Caco-2 (cell line): ENCODE results near the gene PPP1R36. TPM values are rescaled to one million over a fixed set of nuclear protein-coding genes. Genes with fewer than 3 reads are reported as not detected.
A peak's percentile ranks its signal among the peaks of the same experiment; 100 is the strongest.

Experiments used
- BruUV-seq: library from RNA; stranded (reverse); fragments of 400-500 nt; replicated peaks from 2 replicates; lab custom pipeline; 2021; lab: Mats Ljungman, UMichigan
- CTCF ChIA-PET: fragments of 300-600 bp; sonication (Branson Sonifier 250); formaldehyde crosslinking; loops from one replicate; lab custom pipeline; 2022; ENCODE audit warnings: antibody characterized with exemption; lab: Charles Lee
- POLR2A ChIA-PET: fragments of 300-600 bp; sonication (Branson Sonifier 250); formaldehyde crosslinking; loops from one replicate; lab custom pipeline; 2022; ENCODE audit warnings: antibody characterized with exemption; lab: Charles Lee
- DNase-seq, 2 experiments: peaks; one replicate each; pipeline versions ENCODE4 v3.0.0 to v3.0.0-alpha.2; 2020 to 2022
- H3K27me3 ChIP-seq: replicated peaks from 2 replicates; pipeline ENCODE4 v1.6.0; 2011; ENCODE audit warnings: low read length; ENCODE audit not compliant: control insufficient read depth, insufficient read depth
- H3K36me3 ChIP-seq: 2 replicates; pipeline ENCODE4 v1.5.1; 2011; ENCODE audit warnings: low read length; ENCODE audit not compliant: control insufficient read depth, insufficient read depth
- H3K4me1 ChIP-seq: fragments of 250-450 bp; sonication (Bioruptor Pico); 2 replicates; pipeline ENCODE4 v1.5.1; 2020; ENCODE audit warnings: mild to moderate bottlenecking
- H3K4me3 ChIP-seq: 2 replicates; pipeline ENCODE4 v1.5.1; 2011; ENCODE audit warnings: low read depth, mild to moderate bottlenecking, control low read depth, low read length
- H3K9me3 ChIP-seq: fragments of 250-450 bp; sonication (Bioruptor Pico); 2 replicates; pipeline ENCODE4 v1.5.1; 2020; ENCODE audit warnings: mild to moderate bottlenecking, moderate library complexity
- H3K27ac Mint-ChIP-seq: one replicate; pipeline ENCODE4 v1.8.0; 2022; ENCODE audit warnings: mixed read lengths; ENCODE audit not compliant: unreplicated experiment
- H3K27me3 Mint-ChIP-seq: one replicate; pipeline ENCODE4 v1.8.0; 2022; ENCODE audit warnings: mixed read lengths; ENCODE audit not compliant: insufficient read depth, unreplicated experiment
- H3K36me3 Mint-ChIP-seq: one replicate; pipeline ENCODE4 v1.8.0; 2022; ENCODE audit warnings: mild to moderate bottlenecking, mixed read lengths; ENCODE audit not compliant: insufficient read depth, unreplicated experiment
- H3K4me1 Mint-ChIP-seq: one replicate; pipeline ENCODE4 v1.8.0; 2022; ENCODE audit warnings: low read depth, mixed read lengths; ENCODE audit not compliant: unreplicated experiment
- H3K4me3 Mint-ChIP-seq: one replicate; pipeline ENCODE4 v1.8.0; 2022; ENCODE audit warnings: mild to moderate bottlenecking, moderate library complexity, mixed read lengths; ENCODE audit not compliant: unreplicated experiment
- H3K9me3 Mint-ChIP-seq: one replicate; pipeline ENCODE4 v1.8.0; 2022; ENCODE audit warnings: mixed read lengths; ENCODE audit not compliant: unreplicated experiment
- intact Hi-C: fragments of 100-400 bp; cut with micrococcal nuclease; formaldehyde crosslinking; loops from one replicate; pipeline ENCODE4 v1.10.0; 2022; ENCODE audit not compliant: unreplicated experiment
- total RNA-seq: library from RNA; stranded (reverse); gene quantifications from 2 replicates; pipeline ENCODE4 v1.2.3, GENCODE V29; 2022
- TF ChIP-seq, protein P1 (sequence below), 2 experiments: fragments of 200-600 bp in 1 of 2; IDR thresholded peaks; 1 replicate in 1 of 2; 2 replicates in 1 of 2; pipeline versions ENCODE4 v1.5.1 to v1.8.0; 2011 to 2022; ENCODE audit warnings: antibody characterized with exemption in 1 of 2, control low read depth in 1 of 2, inconsistent platforms in 1 of 2, low read depth in 1 of 2, low read length in 1 of 2, mild to moderate bottlenecking in 1 of 2, moderate library complexity in 1 of 2; ENCODE audit not compliant: insufficient read depth in 1 of 2, severe bottlenecking in 1 of 2, unreplicated experiment in 1 of 2

Gene PPP1R36
- total RNA-seq, 1 experiment from 2014 or later = 2.9 TPM

DNA sequence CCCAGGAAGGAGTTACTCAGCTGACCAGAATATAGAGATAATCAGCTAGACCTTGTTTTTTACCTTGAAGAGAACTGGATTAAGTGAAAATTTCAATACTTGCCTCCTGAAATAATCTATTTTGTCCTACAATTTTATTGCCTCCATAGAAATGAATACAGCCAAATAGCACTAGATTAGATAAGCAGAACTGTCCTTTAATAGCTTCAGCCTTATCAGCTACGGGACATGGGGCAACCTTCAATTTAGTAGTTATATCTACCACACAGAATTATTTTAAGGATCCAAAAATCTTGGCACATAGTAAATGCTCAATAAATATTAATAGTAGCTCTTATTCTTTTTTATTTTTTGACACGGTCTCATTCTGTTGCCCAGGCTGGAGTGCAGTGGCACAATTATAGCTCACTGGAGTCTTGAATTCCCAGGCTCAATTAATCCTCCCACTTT lies 87.2 kb downstream of the PPP1R36 start:
- peaks cover 50% of the 10 kb centered on the region for H3K4me1 ChIP-seq
- Mint-ChIP-seq H3K36me3 (peaks cover 6% of the 10 kb centered on the region), H3K4me3 (no peak overlapping the region), H3K9me3 (no peaks in the 10 kb centered on the region), H3K4me1 (peaks cover 30% of the 10 kb centered on the region), H3K27me3 (no peaks in the 10 kb centered on the region), H3K27ac (no peak overlapping the region)
- no peak for DNase-seq
- no peak overlapping the region for H3K4me3 ChIP-seq
- ChIA-PET CTCF (interaction anchor here (0.7 to 2.4 kb wide), 9 partner anchors 8 to 293 kb away, joined by 3 to 11 read pairs (median 4); partner anchors contain the start of gene HSPA2), POLR2A (interaction anchor here (0.6 to 1.3 kb wide), 3 partner anchors 62 to 157 kb away, joined by 3 to 10 read pairs (median 4); partner anchors contain the start of gene HSPA2)
- no TSS peak for BruUV-seq
- intact Hi-C loops = loop anchor here (1.0 kb wide), 2 partner anchors 97 to 293 kb away; partner anchors contain the start of gene HSPA2
- TF ChIP-seq, protein P1, sequence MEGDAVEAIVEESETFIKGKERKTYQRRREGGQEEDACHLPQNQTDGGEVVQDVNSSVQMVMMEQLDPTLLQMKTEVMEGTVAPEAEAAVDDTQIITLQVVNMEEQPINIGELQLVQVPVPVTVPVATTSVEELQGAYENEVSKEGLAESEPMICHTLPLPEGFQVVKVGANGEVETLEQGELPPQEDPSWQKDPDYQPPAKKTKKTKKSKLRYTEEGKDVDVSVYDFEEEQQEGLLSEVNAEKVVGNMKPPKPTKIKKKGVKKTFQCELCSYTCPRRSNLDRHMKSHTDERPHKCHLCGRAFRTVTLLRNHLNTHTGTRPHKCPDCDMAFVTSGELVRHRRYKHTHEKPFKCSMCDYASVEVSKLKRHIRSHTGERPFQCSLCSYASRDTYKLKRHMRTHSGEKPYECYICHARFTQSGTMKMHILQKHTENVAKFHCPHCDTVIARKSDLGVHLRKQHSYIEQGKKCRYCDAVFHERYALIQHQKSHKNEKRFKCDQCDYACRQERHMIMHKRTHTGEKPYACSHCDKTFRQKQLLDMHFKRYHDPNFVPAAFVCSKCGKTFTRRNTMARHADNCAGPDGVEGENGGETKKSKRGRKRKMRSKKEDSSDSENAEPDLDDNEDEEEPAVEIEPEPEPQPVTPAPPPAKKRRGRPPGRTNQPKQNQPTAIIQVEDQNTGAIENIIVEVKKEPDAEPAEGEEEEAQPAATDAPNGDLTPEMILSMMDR (IDR thresholded peaks at IDR 0.05; ENCODE audit: insufficient read depth in 1 of 2, low read depth in 1 of 2, low read length in 1 of 2, severe bottlenecking in 1 of 2, unreplicated experiment in 1 of 2) = no peak
- H3K27me3 ChIP-seq = no peaks in the 10 kb centered on the region
- no peaks in the 10 kb centered on the region for H3K36me3 ChIP-seq
- H3K9me3 ChIP-seq = no peaks in the 10 kb centered on the region

DNA sequence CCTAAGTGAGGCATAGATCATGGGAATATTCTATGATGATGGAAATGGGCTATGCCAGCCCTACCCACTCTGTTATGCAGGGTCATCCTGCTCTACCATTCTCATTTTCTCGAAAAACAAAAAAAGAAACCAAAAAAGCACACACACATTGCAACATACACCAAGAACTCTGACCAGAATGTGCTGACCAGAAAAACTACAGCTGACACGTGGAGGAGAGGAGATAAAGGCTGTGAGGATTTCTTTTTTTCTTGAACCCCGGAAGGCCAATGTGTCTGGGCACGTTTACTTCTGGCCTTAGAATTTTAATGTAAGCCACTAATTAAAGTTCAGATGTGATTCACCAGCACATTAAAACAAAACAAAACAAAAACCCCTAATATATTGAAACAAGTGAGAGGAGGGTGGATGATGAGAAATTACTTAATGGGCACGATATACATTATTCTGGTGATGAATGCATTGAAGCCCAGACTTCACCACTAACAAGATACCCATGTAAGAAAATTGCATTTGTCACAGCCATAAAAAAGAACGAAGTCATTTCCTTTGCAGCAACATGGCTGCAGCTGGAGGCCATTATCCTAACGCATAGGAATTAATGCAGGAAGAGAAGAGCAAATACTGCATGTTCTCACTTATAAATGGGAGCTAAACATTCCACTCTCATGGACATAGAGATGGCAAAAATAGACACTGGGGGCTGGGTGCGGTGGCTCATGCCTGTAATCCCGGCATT lies 88.1 kb downstream of the PPP1R36 start:
- Mint-ChIP-seq H3K9me3 (no peaks in the 10 kb centered on the region), H3K36me3 (peaks cover 6% of the 10 kb centered on the region), H3K27ac (peak overlapping the region; percentile 35), H3K27me3 (no peaks in the 10 kb centered on the region), H3K4me1 (peaks cover 38% of the 10 kb centered on the region), H3K4me3 (no peak overlapping the region)
- H3K9me3 ChIP-seq = no peaks in the 10 kb centered on the region
- no peaks in the 10 kb centered on the region for H3K36me3 ChIP-seq
- no peak for DNase-seq
- ChIA-PET POLR2A (no interaction called here), CTCF (interaction anchor here (0.7 to 2.4 kb wide), 6 partner anchors 8 to 294 kb away, joined by 3 to 11 read pairs (median 6); partner anchors contain the start of gene HSPA2)
- TF ChIP-seq, protein P1 (IDR thresholded peaks at IDR 0.05; ENCODE audit: insufficient read depth in 1 of 2, low read depth in 1 of 2, low read length in 1 of 2, severe bottlenecking in 1 of 2, unreplicated experiment in 1 of 2) = no peak
- peaks cover 56% of the 10 kb centered on the region for H3K4me1 ChIP-seq
- H3K27me3 ChIP-seq = no peaks in the 10 kb centered on the region
- no TSS peak for BruUV-seq
- H3K4me3 ChIP-seq = no peak overlapping the region
- intact Hi-C loops = loop anchor here (1.0 kb wide), 1 partner anchor 294 kb away; no protein-coding TSS in a partner anchor

DNA sequence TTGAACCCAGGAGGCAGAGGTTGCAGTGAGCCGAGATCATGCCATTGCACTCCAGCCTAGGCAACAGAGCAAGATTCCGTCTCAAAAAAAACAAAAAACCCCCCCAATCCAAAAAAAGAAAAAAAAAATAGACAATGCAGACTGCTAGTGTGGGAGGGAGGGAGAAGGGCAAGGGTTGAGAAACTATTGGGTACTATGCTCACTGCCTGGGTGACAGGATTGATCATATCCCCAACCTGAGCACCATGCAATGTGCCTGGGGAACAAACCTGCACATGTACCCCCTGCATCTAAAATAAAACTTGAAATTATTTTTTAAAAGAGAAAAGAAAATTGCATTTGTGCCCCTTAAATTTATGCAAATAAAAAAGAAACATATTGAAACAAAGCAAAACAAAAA lies 88.9 kb downstream of the PPP1R36 start:
- POLR2A ChIA-PET = no interaction called here
- TSS peak; percentile 92 for BruUV-seq
- TF ChIP-seq, protein P1 (IDR thresholded peaks at IDR 0.05; ENCODE audit: insufficient read depth in 1 of 2, low read depth in 1 of 2, low read length in 1 of 2, severe bottlenecking in 1 of 2, unreplicated experiment in 1 of 2) = no peak

More for the DNA sequence above, 88.9 kb downstream of the PPP1R36 start:
- H3K9me3 ChIP-seq = no peaks in the 10 kb centered on the region
- H3K4me3 Mint-ChIP-seq = no peak overlapping the region
- DNase-seq = no peak
- no peaks in the 10 kb centered on the region for H3K36me3 ChIP-seq
- peaks cover 53% of the 10 kb centered on the region for H3K4me1 ChIP-seq
- intact Hi-C loops = loop anchor here (1.0 kb wide), 1 partner anchor 10 kb away; no protein-coding TSS in a partner anchor
- H3K4me3 ChIP-seq = no peak overlapping the region
- CTCF ChIA-PET = interaction anchor here (1.7 kb wide), 1 partner anchor 13 kb away, joined by 8 read pairs; no protein-coding TSS in a partner anchor
- no peaks in the 10 kb centered on the region for H3K27me3 Mint-ChIP-seq
- H3K4me1 Mint-ChIP-seq = peaks cover 39% of the 10 kb centered on the region
- H3K36me3 Mint-ChIP-seq = peaks cover 6% of the 10 kb centered on the region
- H3K27me3 ChIP-seq = no peaks in the 10 kb centered on the region
- H3K27ac Mint-ChIP-seq = peak overlapping the region; percentile 35
- H3K9me3 Mint-ChIP-seq = no peaks in the 10 kb centered on the region
